GM23338 (cell line): ENCODE data around the gene AFF2. TPM values are rescaled to one million over a fixed set of nuclear protein-coding genes. Genes with fewer than 3 reads are reported as not detected.

ENCODE experiments used
- ATAC-seq: fragments of 200-7000 bp; cut with Tn5 transposase; 3 replicates; pipeline ENCODE4 v1.9.1; 2020
- DNase-seq: peaks from one replicate; pipeline ENCODE4 v3.0.0-alpha.2; 2015; ENCODE audit warnings: low spot score
- H2AFZ ChIP-seq: fragments of 200-600 bp; sonication (generic); 2 replicates; pipeline ENCODE4 v1.8.0; 2016; ENCODE audit warnings: antibody characterized with exemption, mild to moderate bottlenecking, moderate library complexity
- H3F3A ChIP-seq: fragments of 200-600 bp; sonication (generic); replicated peaks from 2 replicates; pipeline ENCODE4 v1.8.0; 2017; ENCODE audit warnings: antibody characterized with exemption, mixed run types, low read depth
- H3K27ac ChIP-seq: fragments of 200-600 bp; sonication (generic); 2 replicates; pipeline ENCODE4 v1.6.1; 2016; ENCODE audit warnings: low read depth
- H3K27me3 ChIP-seq: fragments of 200-600 bp; sonication (generic); 2 replicates; pipeline ENCODE4 v1.8.0; 2016; ENCODE audit warnings: mild to moderate bottlenecking, mixed run types, moderate library complexity; ENCODE audit not compliant: insufficient read depth
- H3K36me3 ChIP-seq: fragments of 200-600 bp; sonication (generic); 2 replicates; pipeline ENCODE4 v1.8.0; 2016; ENCODE audit warnings: mild to moderate bottlenecking; ENCODE audit not compliant: insufficient read depth
- H3K4me1 ChIP-seq: fragments of 200-600 bp; sonication (generic); 2 replicates; pipeline ENCODE4 v1.8.0; 2016; ENCODE audit warnings: mild to moderate bottlenecking, moderate library complexity; ENCODE audit not compliant: insufficient read depth
- H3K4me2 ChIP-seq: fragments of 200-600 bp; sonication (generic); 2 replicates; pipeline ENCODE4 v1.7.1; 2017; ENCODE audit warnings: mixed run types
- H3K4me3 ChIP-seq: fragments of 200-600 bp; sonication (generic); 2 replicates; pipeline ENCODE4 v1.6.1; 2016; ENCODE audit warnings: mixed run types
- H3K79me2 ChIP-seq: fragments of 200-600 bp; sonication (generic); replicated peaks from 2 replicates; pipeline ENCODE4 v1.8.0; 2017; ENCODE audit warnings: mild to moderate bottlenecking; ENCODE audit not compliant: insufficient read depth
- H3K9me2 ChIP-seq: fragments of 200-600 bp; sonication (generic); 2 replicates; pipeline ENCODE4 v1.8.0; 2017; ENCODE audit not compliant: insufficient read depth
- H4K20me1 ChIP-seq: fragments of 200-600 bp; sonication (generic); replicated peaks from 2 replicates; pipeline ENCODE4 v1.8.0; 2017; ENCODE audit warnings: mild to moderate bottlenecking; ENCODE audit not compliant: insufficient read depth
- H3K27ac Mint-ChIP-seq: 2 replicates; pipeline ENCODE4 v1.8.0; 2020; ENCODE audit warnings: inconsistent platforms, mild to moderate bottlenecking, moderate library complexity, mixed read lengths
- H3K27me3 Mint-ChIP-seq: 3 replicates; pipeline ENCODE4 v1.8.0; 2022; ENCODE audit warnings: low read depth, mild to moderate bottlenecking, moderate library complexity, mixed read lengths, inconsistent platforms; ENCODE audit not compliant: insufficient read depth, poor library complexity
- H3K36me3 Mint-ChIP-seq: 3 replicates; pipeline ENCODE4 v1.8.0; 2021; ENCODE audit warnings: low read depth, mild to moderate bottlenecking, inconsistent platforms, moderate library complexity, mixed read lengths
- H3K4me1 Mint-ChIP-seq: 3 replicates; pipeline ENCODE4 v1.8.0; 2020; ENCODE audit warnings: mild to moderate bottlenecking, inconsistent platforms, mixed read lengths
- H3K4me3 Mint-ChIP-seq: 3 replicates; pipeline ENCODE4 v1.8.0; 2021; ENCODE audit warnings: moderate library complexity, mild to moderate bottlenecking, inconsistent platforms, mixed read lengths
- H3K9me3 Mint-ChIP-seq: 3 replicates; pipeline ENCODE4 v1.8.0; 2020; ENCODE audit warnings: moderate library complexity, mild to moderate bottlenecking, inconsistent platforms, mixed read lengths
- CTCF ChIP-seq, 2 experiments: fragments of 200-600 bp in 1 of 2; sonication (generic) in 1 of 2; conservative IDR thresholded peaks; 2 replicates each; pipeline versions ENCODE4 v1.5.1 to v1.6.1; 2016 to 2017; ENCODE audit warnings: antibody characterized with exemption in 2 of 2, low read depth in 2 of 2, mild to moderate bottlenecking in 2 of 2, moderate library complexity in 1 of 2
- EZH2 ChIP-seq: fragments of 200-600 bp; sonication (generic); IDR thresholded peaks from one replicate; pipeline ENCODE4 v1.8.0; 2017; ENCODE audit warnings: antibody characterized with exemption, mild to moderate bottlenecking, low read depth; ENCODE audit not compliant: unreplicated experiment
- EZH2phosphoT487 ChIP-seq: fragments of 200-600 bp; sonication (generic); IDR thresholded peaks from one replicate; pipeline ENCODE4 v1.8.1; 2018; ENCODE audit warnings: antibody characterized with exemption; ENCODE audit not compliant: unreplicated experiment
- NANOG ChIP-seq: IDR thresholded peaks from 2 replicates; pipeline ENCODE4 v1.6.1; 2016; ENCODE audit warnings: antibody characterized with exemption, borderline replicate concordance
- POLR2AphosphoS5 ChIP-seq: IDR thresholded peaks from 2 replicates; pipeline ENCODE4 v1.6.1; 2016; ENCODE audit warnings: antibody characterized with exemption, low read depth
- STAT1 ChIP-seq: IDR thresholded peaks from one replicate; pipeline ENCODE4 v1.6.1; 2016; ENCODE audit warnings: antibody characterized with exemption; ENCODE audit not compliant: unreplicated experiment
- ZNF114 ChIP-seq: fragments of 250-450 bp; sonication (Bioruptor Pico); IDR thresholded peaks from 2 replicates; pipeline ENCODE4 v1.5.0; 2020; ENCODE audit warnings: mild to moderate bottlenecking, moderate library complexity
- ZNF331 ChIP-seq: fragments of 250-450 bp; sonication (Bioruptor Pico); IDR thresholded peaks from 2 replicates; pipeline ENCODE4 v1.5.0; 2020; ENCODE audit warnings: low read depth, mild to moderate bottlenecking, moderate library complexity
- ZNF462 ChIP-seq: fragments of 250-450 bp; sonication (Bioruptor Pico); IDR thresholded peaks from 2 replicates; pipeline ENCODE4 v1.5.0; 2020; ENCODE audit warnings: mild to moderate bottlenecking, moderate library complexity
- polyA plus RNA-seq: library from polyadenylated mRNA; unstranded; fragments of >200 nt; fragmentation: Nextera tagmentation; extraction: Ambion mirVana; gene quantifications from 2 replicates; pipeline ENCODE4 v1.2.1, GENCODE V29; 2016
- total RNA-seq: library from RNA; depleted of rRNA; stranded (reverse); fragments of >200 nt; shearing (Covaris generic); gene quantifications from 2 replicates; pipeline ENCODE4 v1.2.3, GENCODE V29; 2014

Gene AFF2
- total and polyA plus RNA-seq, 2 experiments from 2014 or later = 1.6 to 5.8 TPM

- TF ChIP-seq ZNF462 (CRISPR knock-in tag) (no peak), ZNF114 (no peak), NANOG (no peak), POLR2AphosphoS5 (no peak)
Measured at GRCh38 chrX:148808833-148809232, 308.4 kb downstream of the AFF2 start (continued).

GRCh38 chrX:148811236-148811635 lies 310.8 kb downstream of the AFF2 start:
- ATAC-seq (no peak), DNase-seq (no peak)
- no peak overlapping the region for H3K27ac Mint-ChIP-seq
- H3K36me3 Mint-ChIP-seq = no peaks in the 10 kb centered on the region
- Histone ChIP-seq H4K20me1 (no peaks in the 10 kb centered on the region), H3K9me2 (no peaks in the 10 kb centered on the region), H3F3A (no peaks in the 10 kb centered on the region), H2AFZ (no peak overlapping the region), H3K36me3 (no peaks in the 10 kb centered on the region), H3K27ac (no peak overlapping the region), H3K4me2 (no peak overlapping the region), H3K4me1 (no peaks in the 10 kb centered on the region), H3K79me2 (no peaks in the 10 kb centered on the region), H3K27me3 (no peaks in the 10 kb centered on the region), H3K4me3 (no peak overlapping the region)
- H3K4me3 Mint-ChIP-seq = no peak overlapping the region
- H3K27me3 Mint-ChIP-seq = no peaks in the 10 kb centered on the region
- H3K4me1 Mint-ChIP-seq = peaks cover 29% of the 10 kb centered on the region
- H3K9me3 Mint-ChIP-seq = no peaks in the 10 kb centered on the region
- TF ChIP-seq ZNF331 (CRISPR knock-in tag) = no peak
- TF ChIP-seq POLR2AphosphoS5 = no peak
- TF ChIP-seq EZH2phosphoT487 = no peak
- no peak for TF ChIP-seq STAT1
- no peak for TF ChIP-seq EZH2
- no peak for TF ChIP-seq ZNF462 (CRISPR knock-in tag)
- no peak for TF ChIP-seq ZNF114
- no peak for TF ChIP-seq CTCF (conservative IDR thresholded peaks at IDR 0.05; ENCODE audit: low read depth in 2 of 2)
